C4-2B (cell line): ENCODE results near the gene TRIM47.

Experiments used
- H3K27ac ChIP-seq: fragments of 450-650 bp; 2 replicates; pipeline ENCODE4 v1.5.1; 2017
- ZFX ChIP-seq: fragments of 450-650 bp; IDR thresholded peaks from 2 replicates; pipeline ENCODE4 v1.6.1; 2017
- TF ChIP-seq, protein P1 (sequence below): fragments of 450-650 bp; conservative IDR thresholded peaks from 2 replicates; pipeline ENCODE4 v1.5.1; 2017; ENCODE audit warnings: mild to moderate bottlenecking

The TRIM47 gene

GRCh38 chr17:75906143-75906884, 27.9 kb upstream of the TRIM47 start:
- TF ChIP-seq, protein P1, sequence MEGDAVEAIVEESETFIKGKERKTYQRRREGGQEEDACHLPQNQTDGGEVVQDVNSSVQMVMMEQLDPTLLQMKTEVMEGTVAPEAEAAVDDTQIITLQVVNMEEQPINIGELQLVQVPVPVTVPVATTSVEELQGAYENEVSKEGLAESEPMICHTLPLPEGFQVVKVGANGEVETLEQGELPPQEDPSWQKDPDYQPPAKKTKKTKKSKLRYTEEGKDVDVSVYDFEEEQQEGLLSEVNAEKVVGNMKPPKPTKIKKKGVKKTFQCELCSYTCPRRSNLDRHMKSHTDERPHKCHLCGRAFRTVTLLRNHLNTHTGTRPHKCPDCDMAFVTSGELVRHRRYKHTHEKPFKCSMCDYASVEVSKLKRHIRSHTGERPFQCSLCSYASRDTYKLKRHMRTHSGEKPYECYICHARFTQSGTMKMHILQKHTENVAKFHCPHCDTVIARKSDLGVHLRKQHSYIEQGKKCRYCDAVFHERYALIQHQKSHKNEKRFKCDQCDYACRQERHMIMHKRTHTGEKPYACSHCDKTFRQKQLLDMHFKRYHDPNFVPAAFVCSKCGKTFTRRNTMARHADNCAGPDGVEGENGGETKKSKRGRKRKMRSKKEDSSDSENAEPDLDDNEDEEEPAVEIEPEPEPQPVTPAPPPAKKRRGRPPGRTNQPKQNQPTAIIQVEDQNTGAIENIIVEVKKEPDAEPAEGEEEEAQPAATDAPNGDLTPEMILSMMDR, result no peak
- TF ChIP-seq ZFX, result no peak
- peak overlapping the region; percentile 5; the same call in 1 of the 2 replicates for H3K27ac ChIP-seq

- peak; percentile 53; the same call in 1 of the 2 replicates for TF ChIP-seq ZFX
- TF ChIP-seq, protein P1, result peak; percentile 99
Measured at GRCh38 chr17:75904749-75905521, 26.6 kb upstream of the TRIM47 start, which contains the start of gene MRPL38. MRPL38 (minus strand) TSS chr17:75904884; CDS start chr17:75904875, 9 bp downstream.

DNA sequence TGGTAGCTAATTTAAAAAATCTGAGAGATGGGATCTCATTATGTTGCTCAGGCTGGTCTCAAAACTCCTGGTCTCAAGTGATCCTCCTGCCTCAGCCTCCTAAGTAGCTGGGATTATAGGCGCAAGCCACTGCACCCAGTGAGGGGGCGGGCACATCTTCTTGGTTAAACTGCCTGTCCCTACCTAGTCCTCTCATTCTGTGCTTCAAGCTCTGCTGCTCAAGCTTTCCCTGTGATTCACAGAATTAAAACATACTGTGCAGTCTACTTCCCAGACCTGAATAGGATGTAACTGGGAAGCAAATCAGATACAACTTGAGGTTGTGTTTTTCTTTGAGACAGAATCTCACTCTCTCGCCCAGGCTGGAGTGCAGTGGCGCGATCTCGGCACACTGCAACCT, 24.0 kb upstream of the TRIM47 start:
- H3K27ac ChIP-seq, result no peak overlapping the region
- TF ChIP-seq ZFX, result no peak
- TF ChIP-seq, protein P1, result no peak

More at GRCh38 chr17:75904749-75905521, 26.6 kb upstream of the TRIM47 start, which contains the start of gene MRPL38:
- H3K27ac ChIP-seq, result peak within 1 kb of the TSS; percentile 83

GRCh38 chr17:75901727-75902126, 23.3 kb upstream of the TRIM47 start:
- no peak overlapping the region for H3K27ac ChIP-seq
- TF ChIP-seq, protein P1, result no peak
- no peak for TF ChIP-seq ZFX

DNA sequence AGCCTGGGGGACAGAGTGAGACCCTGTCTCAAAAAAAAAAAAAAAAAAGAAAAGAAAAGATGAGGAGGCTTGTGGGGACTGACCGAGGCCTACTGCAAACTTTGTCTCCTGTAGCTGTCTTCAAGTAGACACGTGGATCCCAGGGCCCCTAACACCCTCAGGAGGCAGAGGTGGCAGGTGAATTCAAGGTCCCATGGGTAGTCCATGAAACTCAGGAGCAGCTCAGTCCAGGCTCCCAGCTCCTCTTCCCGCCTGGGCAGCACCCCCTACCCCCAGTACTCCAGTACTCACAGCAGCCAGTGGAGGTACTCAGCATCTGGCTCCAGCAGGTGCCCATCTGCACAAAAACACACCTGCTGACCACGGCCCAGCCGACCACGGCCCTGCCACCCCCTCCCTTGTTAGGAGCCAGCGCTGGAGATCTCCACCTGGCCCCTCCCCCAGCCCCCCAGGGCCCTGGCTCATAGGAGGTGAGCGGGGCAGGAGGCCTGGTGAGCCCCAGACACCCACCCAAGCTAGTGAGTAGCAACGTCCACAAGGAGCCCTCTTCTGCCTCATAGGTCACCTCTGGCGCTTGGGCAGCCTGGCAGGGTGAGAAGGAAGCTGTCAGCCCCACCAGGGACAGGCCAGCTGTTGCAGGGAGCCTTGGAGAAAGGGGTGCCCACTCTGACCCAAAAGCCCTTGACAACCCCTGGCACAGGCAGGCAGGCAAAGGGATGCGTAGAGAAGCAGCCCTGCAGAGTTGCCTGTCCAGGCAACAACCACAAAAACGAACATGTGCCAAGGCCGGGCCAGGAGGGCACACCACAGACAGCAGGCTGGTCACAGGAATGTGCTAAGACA, 22.5 kb upstream of the TRIM47 start:
- H3K27ac ChIP-seq, result no peak overlapping the region
- no peak for TF ChIP-seq ZFX
- TF ChIP-seq, protein P1, result no peak

DNA sequence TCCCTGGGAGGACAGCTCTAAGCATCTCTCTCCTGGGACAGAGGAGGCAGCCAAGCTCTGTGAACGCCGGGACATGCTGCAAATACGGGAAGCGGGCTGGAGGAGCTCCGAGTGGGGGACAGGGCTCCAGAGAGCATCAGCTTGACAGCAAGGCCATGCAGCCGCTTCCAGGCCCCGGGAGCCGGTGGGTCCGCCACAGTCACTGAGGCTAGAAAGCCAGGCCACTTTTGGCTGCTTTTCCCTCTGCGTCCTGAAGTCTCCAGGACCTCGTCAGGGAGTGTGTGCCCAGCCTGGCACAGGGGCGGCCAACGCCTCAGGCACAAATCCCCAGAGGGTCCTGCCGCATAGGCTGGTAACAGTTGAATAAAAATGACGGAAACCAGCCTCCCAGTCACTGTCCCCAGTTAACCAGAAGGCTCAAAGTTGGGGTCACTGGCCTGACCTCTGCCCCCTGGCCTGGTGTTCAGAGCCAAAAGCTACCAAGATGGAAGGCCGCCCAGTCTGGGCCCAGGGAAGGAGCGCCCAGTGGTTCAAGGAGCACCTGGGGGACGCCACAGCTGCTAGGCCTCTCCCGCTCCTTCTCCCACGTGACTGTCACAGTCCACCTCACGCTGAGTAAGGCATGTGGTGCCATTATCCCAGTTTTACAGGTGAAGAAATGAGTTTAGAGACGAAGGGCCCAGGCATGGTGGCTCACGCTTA, 21.5 kb upstream of the TRIM47 start:
- TF ChIP-seq, protein P1, result no peak
- no peak for TF ChIP-seq ZFX
- H3K27ac ChIP-seq, result no peak overlapping the region
